ENCODE results near the gene C2CD3. TPM values are rescaled to one million over a fixed set of nuclear protein-coding genes. Genes with fewer than 3 reads are reported as not detected.
"Not testable (repeated sequence)": the region's sequence is repeated elsewhere in the genome, so short reads cannot be mapped to it uniquely, and the experiment has no call there.

Gene C2CD3
- total RNA-seq, 1 experiment from 2014 or later = 32.5 TPM

DNA sequence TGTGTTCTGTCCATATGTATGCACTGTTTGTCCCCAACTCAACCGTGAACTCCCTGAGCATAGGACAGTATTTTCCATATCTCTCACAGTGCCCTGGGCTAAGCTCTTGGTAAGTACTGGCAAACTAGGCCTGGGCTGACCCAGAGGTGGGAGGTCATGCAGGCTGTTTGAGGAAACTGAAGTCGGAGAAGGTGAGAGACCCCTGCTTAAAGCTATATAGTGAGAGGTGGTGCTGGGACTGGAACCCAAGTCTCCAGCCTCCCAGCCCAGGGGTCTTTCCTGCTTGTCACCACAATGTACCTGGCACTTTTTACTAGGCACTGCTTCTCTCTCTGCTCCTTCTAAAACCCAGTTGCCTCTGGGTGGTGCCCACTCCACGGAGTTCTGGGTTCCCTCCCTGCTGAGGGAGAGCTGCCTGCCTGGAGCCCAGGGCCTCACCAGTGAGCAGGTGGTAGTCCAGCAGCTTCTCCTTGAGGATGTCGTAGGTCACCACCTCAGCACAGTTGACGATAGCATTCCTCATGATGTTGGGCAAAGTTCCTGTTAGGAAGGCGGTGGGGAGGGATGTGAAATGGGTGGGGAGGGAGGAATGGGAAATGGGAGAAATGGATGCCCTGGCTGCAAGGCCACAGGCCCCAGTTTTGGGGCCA lies 166.6 kb downstream of the C2CD3 start:
- in situ Hi-C loops (cut with HindIII; ENCODE audit: low pct_unique_long_range_greater_than_20kb, low sequenced_read_pairs) = no loop called here
- DNase-seq (ENCODE audit: low read depth, low spot score) = no peak

GRCh38 chr11:74002832-74003231 lies 168.0 kb downstream of the C2CD3 start:
- in situ Hi-C loops (cut with HindIII; ENCODE audit: low pct_unique_long_range_greater_than_20kb, low sequenced_read_pairs) = no loop called here
- no peak for DNase-seq (ENCODE audit: low read depth, low spot score)

- no peak for DNase-seq (ENCODE audit: low read depth, low spot score)
- in situ Hi-C loops (cut with HindIII; ENCODE audit: low pct_unique_long_range_greater_than_20kb, low sequenced_read_pairs) = no loop called here
These were observed 168.9 kb downstream of the C2CD3 start for GRCh38 chr11:74001822-74002286.

- in situ Hi-C loops (cut with HindIII; ENCODE audit: low pct_unique_long_range_greater_than_20kb, low sequenced_read_pairs) = no loop called here
- no peak for DNase-seq (ENCODE audit: low read depth, low spot score)
These were observed 170.3 kb downstream of the C2CD3 start for GRCh38 chr11:74000307-74001133.

- no peak for DNase-seq (ENCODE audit: low read depth, low spot score)
- in situ Hi-C loops (cut with HindIII; ENCODE audit: low pct_unique_long_range_greater_than_20kb, low sequenced_read_pairs) = no loop called here
These were observed 171.1 kb downstream of the C2CD3 start for GRCh38 chr11:73999581-74000306.

DNA sequence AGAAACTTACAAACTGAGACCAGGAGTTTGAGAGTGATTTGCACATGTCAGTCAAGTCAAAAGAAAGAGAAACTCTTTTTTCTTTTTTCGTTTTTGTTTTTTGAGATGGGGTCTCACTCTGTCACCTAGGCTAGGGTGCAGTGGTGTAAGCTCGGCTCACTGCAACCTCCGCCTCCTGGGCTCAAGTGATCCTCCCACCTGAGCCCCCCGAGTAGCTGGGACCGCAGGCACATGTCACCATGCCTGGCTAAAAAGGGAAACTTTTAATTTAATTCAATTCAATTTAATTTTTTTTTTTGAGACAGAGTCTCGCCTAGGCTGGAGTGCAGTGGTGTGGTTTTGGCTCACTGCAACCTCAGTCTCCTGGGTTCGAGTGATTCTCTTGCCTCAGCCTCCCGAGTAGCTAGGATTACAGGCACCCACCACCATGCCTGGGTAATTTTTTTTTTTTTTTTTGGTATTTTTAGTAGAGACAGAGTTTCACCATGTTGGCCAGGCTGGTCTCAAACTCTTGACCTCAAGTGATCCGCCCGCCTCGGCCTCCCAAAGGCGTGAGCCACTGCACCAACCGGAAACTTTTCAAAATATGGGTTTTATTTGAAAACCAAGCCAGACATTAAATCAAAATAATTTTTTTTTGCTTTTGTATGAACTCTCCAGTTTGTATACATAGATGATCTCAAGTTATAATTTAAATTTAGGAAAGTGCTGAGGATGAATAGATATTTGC lies 171.8 kb downstream of the C2CD3 start:
- in situ Hi-C loops (cut with HindIII; ENCODE audit: low pct_unique_long_range_greater_than_20kb, low sequenced_read_pairs) = no loop called here
- no peak for DNase-seq (ENCODE audit: low read depth, low spot score)

GRCh38 chr11:73997120-73997770 lies 173.6 kb downstream of the C2CD3 start:
- in situ Hi-C loops (cut with HindIII; ENCODE audit: low pct_unique_long_range_greater_than_20kb, low sequenced_read_pairs) = no loop called here

GRCh38 chr11:73996161-73996747 lies 174.5 kb downstream of the C2CD3 start:
- in situ Hi-C loops (cut with HindIII; ENCODE audit: low pct_unique_long_range_greater_than_20kb, low sequenced_read_pairs) = no loop called here
- no peak for DNase-seq (ENCODE audit: low read depth, low spot score)

More at GRCh38 chr11:73997120-73997770, 173.6 kb downstream of the C2CD3 start:
- no peak for DNase-seq (ENCODE audit: low read depth, low spot score)

GRCh38 chr11:73995731-73996130 lies 175.1 kb downstream of the C2CD3 start:
- DNase-seq (ENCODE audit: low read depth, low spot score) = no peak
- in situ Hi-C loops (cut with HindIII; ENCODE audit: low pct_unique_long_range_greater_than_20kb, low sequenced_read_pairs) = no loop called here

DNA sequence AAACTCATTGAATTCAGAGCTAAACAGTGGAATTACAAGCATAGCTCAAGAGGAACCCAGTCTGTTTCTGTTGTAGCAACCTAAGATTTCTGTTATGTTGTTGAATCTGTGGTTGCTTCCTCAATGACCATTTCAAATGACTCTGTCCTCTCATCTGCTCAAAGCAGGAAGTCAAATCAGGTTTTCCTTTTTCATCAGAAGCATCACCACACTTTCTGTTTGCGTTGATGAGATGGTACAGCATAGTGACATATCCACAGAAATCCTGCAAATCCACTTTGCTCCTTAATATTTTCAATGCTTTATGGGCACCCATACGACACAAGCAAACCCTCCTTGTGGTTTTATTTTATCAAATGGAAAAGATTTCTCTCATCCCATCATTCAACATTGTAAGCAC lies 175.6 kb downstream of the C2CD3 start:
- DNase-seq (ENCODE audit: low read depth, low spot score) = no peak

GRCh38 chr11:73991471-73992006 lies 179.3 kb downstream of the C2CD3 start:
- no peak for DNase-seq (ENCODE audit: low read depth, low spot score)
- in situ Hi-C loops (cut with HindIII; ENCODE audit: low pct_unique_long_range_greater_than_20kb, low sequenced_read_pairs) = no loop called here

More for the DNA sequence above, 175.6 kb downstream of the C2CD3 start:
- in situ Hi-C loops (cut with HindIII; ENCODE audit: low pct_unique_long_range_greater_than_20kb, low sequenced_read_pairs) = no loop called here

- in situ Hi-C loops (cut with HindIII; ENCODE audit: low pct_unique_long_range_greater_than_20kb, low sequenced_read_pairs) = no loop called here
- DNase-seq (ENCODE audit: low read depth, low spot score) = no peak
These were observed 180.1 kb downstream of the C2CD3 start for GRCh38 chr11:73990730-73991129.

DNA sequence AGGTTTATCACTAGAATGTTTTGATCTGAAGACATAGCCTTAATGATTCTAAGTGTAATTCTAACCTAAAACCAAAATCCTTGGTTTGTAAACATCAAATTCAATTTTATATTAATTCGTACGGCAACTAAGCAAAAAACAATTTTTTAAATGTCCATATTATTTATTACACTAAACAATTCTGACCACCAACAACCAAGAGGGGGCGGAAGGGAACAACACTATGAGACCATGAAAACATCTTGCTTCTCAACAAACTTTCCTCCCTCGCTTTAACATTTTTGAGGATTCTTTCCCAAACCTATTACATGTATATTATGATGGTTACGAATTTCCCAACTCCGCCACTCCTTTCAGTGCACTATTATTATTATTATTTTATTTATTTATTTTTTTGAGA lies 181.6 kb downstream of the C2CD3 start:
- peak; percentile 68 for DNase-seq (ENCODE audit: low read depth, low spot score)
- in situ Hi-C loops (cut with HindIII; ENCODE audit: low pct_unique_long_range_greater_than_20kb, low sequenced_read_pairs) = no loop called here

DNA sequence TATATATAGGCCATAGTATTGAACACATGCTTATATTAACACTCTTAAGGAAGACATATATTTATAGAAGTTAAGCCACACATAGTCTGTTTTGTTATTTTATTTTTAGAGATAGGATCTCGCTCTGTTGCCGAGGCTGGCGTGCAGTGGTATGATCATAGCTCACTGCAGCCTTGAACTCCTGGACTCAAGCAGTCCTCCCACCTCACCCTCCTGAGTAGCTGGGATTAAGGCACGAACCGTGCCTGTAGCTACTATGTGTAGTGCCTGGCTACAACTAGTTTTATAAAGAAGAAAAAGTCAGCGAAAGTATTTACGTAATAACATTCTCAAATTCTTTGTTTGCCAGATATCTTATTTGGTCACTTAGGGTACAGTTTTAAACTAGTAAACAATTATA lies 182.6 kb downstream of the C2CD3 start:
- no peak for DNase-seq (ENCODE audit: low read depth, low spot score)
- in situ Hi-C loops (cut with HindIII; ENCODE audit: low pct_unique_long_range_greater_than_20kb, low sequenced_read_pairs) = no loop called here

GRCh38 chr11:73985661-73986060 lies 185.1 kb downstream of the C2CD3 start:
- DNase-seq (ENCODE audit: low read depth, low spot score); in situ Hi-C loops (cut with HindIII; ENCODE audit: low pct_unique_long_range_greater_than_20kb, low sequenced_read_pairs): not testable (repeated sequence)

- no peak for DNase-seq (ENCODE audit: low read depth, low spot score)
These were observed 186.9 kb downstream of the C2CD3 start for GRCh38 chr11:73983741-73984538.

More at GRCh38 chr11:73983741-73984538, 186.9 kb downstream of the C2CD3 start:
- in situ Hi-C loops (cut with HindIII; ENCODE audit: low pct_unique_long_range_greater_than_20kb, low sequenced_read_pairs) = no loop called here

Measured in SK-MEL-5 (cell line).